Activated CD8-positive, alpha-beta memory T cell treated with anti-CD3 and anti-CD28 coated beads, Interleukin-2, amount 50 U/mL, for 24 hours (primary cell): Measurements from ENCODE around the gene LBHD2.
"Not testable (repeated sequence)": the region's sequence is repeated elsewhere in the genome, so short reads cannot be mapped to it uniquely, and the experiment has no call there.

Experiments
- DNase-seq: peaks from one replicate; pipeline ENCODE4 v3.0.0-alpha.2; 2020; ENCODE audit errors: extremely low read depth

LBHD2 gene

DNA sequence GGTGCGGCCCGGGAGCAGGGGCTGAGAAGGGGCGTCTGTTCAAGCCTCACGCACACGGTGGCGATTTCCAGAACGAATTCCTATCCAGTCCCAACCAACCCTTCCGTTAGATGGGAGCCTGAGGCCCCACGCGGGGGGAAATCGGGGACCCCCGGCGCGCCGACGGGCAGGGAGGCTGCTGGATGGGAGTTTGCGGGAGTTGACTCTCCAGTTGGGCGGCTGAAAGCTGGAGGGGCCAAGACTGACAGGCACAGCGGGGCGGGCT lies 20.3 kb downstream of the LBHD2 start:
- no peak for DNase-seq

GRCh38 chr14:103104654-103105452 lies 20.8 kb downstream of the LBHD2 start:
- peak; percentile 39 for DNase-seq

DNA sequence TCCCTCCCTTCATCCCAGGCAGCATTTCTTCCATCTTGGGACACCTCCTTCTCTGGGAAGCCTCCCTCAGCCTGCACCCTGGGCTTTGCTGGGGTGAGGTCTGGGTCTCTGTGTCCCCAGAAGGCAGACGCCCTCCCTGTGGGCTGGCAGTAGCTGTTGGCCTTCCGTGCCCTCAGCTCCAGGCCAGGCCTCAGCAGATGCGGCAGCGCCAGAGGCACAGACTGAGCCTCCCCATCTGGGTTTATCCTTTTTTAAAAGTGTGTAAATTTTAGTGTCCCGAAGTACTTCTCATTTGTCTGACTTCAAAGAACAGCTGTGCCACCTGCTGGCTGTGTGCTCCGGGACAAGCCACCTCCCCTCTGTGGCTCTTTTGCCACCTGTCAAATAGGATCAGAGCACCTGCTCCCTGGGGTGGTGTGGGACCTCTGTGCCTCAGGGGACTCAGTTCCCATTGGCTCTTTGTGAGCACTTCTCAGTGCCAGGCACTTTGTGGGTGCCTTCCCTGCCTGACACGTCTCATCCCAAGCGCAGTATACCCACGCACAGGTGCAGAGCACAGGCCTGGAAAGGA lies 21.7 kb downstream of the LBHD2 start:
- DNase-seq, result no peak

DNA sequence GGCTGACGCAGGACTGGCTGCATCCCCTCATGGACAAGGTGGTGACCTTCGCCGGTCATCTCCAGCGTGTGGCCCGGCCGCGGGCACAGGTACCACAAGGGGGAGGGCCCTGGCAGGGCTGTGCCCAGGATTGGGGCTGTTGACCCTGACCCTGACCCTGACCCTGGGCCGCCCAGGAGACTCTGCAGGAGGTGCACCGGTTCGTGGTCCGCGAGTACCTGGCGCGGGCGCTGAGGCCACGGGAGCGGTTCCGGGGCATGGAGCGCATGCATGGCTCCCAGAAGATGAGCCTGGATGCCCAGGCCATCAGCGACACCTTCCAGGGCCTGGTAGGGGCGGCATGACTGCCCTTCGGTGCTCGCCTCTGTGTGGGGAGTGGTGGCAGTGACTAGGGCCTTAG lies 23.4 kb downstream of the LBHD2 start:
- no peak for DNase-seq

DNA sequence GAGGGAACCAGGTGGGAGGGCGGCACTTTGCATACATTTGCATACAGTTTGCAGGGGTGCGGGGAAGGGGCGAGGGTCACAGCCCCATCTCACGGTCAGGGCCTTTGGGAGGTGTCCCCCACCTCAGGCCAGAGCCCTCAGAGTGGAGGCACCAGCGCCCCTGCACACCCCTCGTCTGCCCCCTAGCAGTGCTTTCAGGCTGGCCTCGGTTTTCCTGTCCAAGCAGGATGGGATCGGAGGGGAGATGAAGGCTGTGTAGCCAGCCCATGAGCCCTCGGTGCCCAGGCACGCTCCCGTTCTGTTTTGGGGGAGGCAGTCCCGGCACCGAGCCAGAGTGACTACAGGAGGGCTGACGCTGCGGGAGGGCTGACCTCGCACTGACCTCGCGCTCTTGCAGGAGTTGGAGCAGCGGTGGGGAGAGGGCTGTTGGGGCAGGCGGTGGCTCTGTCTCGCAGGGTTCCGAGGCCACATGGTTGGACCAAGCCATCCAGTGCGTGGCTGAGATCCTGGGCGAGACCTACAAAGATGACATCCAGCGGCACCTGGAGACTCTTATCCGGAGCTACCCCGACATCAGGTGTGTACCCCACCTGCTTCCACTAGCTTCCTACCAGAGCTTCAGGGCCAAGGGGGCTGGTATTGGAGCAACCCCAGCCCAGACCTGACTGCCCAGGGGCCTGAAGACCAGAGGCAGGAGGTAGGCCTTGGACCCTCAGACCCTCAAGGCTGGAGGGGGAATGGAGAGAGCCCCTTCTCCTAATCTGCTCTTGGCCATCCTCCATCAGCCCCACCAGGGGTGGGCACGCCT lies 24.1 kb downstream of the LBHD2 start:
- DNase-seq, result no peak

- no peak for DNase-seq
Measured at GRCh38 chr14:103108749-103109207, 24.8 kb downstream of the LBHD2 start.

DNA sequence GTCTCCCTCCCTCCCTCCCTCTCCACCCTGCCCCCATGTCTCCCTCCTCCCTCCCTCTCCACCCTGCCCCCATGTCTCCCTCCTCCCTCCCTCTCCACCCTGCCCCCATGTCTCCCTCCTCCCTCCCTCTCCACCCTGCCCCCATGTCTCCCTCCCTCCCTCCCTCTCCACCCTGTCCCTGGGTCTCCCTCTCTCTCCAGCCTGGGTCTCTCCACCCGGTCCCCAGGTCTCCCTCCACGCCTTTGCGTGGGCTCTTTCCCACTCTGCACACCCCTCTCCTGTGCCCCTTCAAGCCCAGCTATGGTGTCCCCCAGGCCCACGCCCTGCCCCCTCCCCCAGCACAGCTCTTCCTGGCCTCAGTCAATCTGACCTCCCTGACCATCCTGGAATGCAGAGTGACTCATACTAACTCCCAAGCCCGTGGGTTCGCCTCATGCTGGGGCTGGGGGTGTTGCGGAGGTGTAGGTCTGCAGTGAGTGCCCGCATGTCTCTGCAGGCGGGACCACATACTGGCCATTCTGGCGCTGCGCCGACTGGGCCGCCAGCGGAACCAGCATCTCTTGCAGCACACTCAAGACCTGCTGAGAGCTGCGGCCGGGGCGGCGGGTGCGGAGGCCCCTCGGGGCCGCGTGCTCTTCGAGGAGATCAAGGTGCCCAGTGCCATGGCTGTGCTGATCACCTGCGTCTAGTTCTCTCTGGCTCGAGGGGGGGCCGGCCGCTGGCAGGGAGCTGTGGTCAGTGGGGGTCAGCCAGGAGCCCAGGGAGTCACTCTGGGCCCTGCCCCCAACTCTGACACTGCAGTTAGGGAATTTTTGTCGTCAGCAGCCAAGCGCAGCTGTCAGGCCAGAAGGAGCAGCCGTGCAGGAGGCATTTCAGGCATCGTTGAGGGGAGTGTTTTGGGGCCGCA lies 25.8 kb downstream of the LBHD2 start:
- DNase-seq, result no peak

DNA sequence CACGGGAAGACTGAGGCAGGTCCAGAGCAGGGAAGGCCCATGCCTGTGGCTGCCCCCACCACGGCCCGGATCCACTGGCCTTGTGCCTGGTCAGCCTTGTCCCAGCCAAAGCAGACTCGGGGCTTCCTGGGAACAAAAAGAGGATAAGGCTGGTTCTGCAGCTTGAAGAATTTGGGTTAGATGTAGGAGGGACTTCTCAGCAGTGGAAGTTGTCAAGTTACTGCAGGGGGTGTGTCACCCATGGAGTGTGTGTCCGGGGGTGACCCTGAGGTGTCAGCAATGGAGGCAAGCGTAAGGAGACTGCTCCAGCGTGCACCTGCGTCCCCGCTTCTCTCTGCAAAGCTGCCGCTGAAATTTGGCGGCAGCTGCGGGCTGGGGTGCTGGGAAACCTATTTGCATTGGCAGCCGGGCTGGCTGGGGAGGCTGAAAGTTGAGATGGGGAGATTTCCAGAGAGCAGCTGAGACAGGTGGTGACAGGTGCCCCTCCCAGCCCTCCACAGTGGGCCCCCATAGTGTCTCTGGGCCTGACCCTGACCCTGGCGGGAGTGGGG lies 26.7 kb downstream of the LBHD2 start:
- DNase-seq, result no peak

GRCh38 chr14:103111232-103111868 lies 27.3 kb downstream of the LBHD2 start:
- DNase-seq, result no peak

GRCh38 chr14:103112400-103113243 lies 28.6 kb downstream of the LBHD2 start:
- DNase-seq, result no peak

DNA sequence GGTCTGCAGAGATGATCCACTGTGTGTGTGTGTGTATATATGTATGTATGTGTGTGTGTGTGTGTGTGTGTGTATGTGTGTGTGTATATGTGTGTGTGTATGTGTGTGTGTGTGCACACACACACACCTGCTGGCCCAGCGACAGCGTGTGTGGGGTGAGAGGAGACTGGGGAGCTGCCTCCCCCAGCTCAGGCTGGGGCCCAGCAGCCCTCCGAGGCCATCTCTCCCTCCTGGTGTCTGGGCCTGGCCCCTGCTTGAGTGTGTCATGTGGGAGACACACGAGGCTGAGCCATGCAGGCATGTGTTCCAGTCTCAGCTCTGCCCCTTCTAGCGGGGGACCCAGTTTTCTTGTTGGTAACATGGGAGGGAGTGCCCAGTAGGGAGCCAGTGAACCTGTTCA lies 29.3 kb downstream of the LBHD2 start:
- DNase-seq, result no peak

GRCh38 chr14:103113774-103114173 lies 29.8 kb downstream of the LBHD2 start:
- DNase-seq, result no peak

DNA sequence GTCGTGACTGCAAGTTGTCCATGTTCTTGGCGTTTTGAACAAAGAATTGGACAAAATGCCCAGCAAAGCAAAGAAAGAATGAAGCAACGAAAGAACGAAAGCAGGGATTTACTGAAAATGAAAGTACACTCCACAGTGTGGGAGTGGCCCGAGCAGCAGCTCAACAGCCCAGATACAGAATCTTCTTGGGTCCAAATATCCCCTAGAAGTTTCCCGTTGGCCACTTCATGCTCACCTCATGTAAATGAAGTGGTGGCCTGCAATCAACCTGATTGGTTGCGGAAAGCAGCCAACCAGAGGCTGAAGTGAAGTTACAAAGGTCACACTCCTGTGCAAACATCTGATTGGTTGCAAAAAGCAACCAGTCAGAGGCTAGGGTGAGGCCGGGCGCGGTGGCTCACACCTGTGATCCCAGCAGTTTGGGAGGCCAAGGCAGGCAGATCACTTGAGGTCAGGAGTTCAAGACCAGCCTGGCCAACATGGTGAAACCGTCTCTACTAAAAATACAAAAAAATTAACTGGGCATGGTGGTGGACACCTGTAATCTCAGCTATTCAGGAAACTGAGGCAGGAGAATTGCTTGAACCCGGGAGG lies 31.2 kb downstream of the LBHD2 start:
- not testable (repeated sequence) for DNase-seq

DNA sequence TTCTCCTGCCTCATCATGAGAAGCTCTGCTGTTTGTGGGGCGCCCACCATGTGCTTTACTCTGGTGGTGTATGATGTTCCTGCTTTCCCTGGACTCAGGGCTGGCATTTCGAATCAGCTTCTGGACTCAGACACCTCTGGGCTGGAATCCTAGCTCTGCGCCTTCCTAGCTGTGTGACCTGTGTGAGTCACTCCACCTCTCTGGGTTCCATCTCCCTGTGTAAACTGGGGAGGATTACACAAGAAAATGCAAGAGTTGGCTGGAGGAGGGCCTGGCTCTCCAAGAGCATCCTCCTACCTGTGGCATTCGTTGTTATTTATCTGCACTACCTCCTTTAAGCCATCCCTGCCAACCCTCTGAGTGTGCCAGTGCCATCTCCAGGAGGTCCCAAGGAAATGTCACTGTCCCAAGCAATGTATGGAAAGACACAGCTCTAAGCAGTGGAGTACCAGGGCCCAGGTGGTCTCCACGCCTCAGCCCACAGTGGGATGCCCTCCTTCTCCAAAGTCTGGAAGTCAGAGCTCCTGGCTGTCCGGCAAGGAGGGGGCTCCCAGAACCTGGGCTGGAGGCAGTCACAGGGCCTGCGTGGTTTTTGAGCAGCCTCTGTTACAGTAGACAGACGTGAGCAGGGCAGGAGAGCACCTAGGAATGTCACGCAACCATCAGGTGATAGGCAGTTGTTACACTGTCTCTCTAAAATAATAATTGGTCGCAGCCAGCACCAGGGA lies 32.0 kb downstream of the LBHD2 start:
- no peak for DNase-seq

GRCh38 chr14:103116636-103117035 lies 32.6 kb downstream of the LBHD2 start:
- no peak for DNase-seq

DNA sequence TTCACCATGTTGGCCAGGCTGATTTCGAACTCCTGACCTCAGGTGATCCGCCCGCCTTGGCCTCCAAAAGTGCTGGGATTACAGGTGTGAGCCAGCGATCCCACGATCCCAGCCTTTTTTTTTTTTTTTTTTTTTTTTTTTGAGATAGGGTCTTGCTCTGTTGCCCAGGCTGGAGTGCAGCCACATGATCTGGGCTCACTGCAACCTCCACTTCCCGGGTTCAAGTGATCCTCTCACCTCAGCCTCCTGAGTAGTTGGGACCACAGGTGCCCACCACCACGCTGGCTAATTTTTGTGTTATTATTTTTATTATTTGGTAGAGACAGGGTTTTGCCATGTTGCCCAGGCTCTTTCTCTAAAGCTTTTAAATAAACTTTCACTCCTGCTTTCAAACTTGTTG lies 33.5 kb downstream of the LBHD2 start:
- not testable (repeated sequence) for DNase-seq

DNA sequence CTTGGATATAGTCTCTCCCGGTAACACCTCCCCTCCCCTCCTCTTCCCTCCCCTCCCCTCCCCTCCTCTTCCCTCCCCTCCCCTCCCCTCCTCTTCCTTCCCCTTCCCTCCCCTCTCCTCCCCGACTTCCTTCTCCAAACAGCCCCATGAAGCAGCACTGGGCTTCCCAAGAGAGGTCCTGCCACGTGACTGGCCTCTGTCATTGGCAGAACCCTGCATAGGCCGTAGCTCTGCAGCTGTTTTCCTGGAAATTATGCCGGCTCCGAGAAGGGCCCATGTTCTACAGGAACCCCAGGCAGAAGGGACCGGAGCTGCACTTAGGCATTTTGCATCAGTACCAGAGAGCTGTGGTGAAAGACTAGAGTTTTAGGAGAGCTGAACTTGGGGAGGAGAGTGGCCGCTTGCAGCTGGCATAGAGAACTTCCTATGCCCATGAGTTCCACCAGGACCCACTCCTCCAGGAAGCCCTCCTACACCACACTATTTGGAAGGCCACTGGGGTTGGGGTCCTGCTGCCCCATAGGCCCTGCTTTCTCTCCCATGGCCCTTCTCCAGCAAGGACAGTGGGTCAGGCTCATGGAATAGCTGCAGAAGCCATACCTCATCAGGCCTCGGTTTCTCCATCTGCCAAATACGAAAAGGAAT lies 34.1 kb downstream of the LBHD2 start:
- no peak for DNase-seq

GRCh38 chr14:103118663-103119404 lies 34.8 kb downstream of the LBHD2 start:
- DNase-seq, result no peak
